Lower leg skin (tissue), 4 donors: Measurements from ENCODE around the gene SDCCAG8. TPM values are rescaled to one million over a fixed set of nuclear protein-coding genes. Genes with fewer than 3 reads are reported as not detected.

Source experiments
- DNase-seq, 2 donors: peaks; one replicate each; pipeline ENCODE4 v3.0.0-alpha.2; 2019; ENCODE audit warnings: low spot score in 2 of 2
- H3K4me3 ChIP-seq: fragments of 200-600 bp; sonication (generic); 2 replicates; pipeline ENCODE4 v1.5.1; 2017; ENCODE audit warnings: mild to moderate bottlenecking, low read depth; ENCODE audit not compliant: poor library complexity, severe bottlenecking
- CTCF ChIP-seq, 3 donors: fragments of 450-650 bp; IDR thresholded peaks; one replicate each; pipeline ENCODE4 v1.5.1; 2016; ENCODE audit warnings: antibody characterized with exemption in 3 of 3, mild to moderate bottlenecking in 3 of 3, moderate library complexity in 2 of 3
- POLR2A ChIP-seq, 2 donors: fragments of 450-650 bp; IDR thresholded peaks; one replicate each; pipeline ENCODE4 v1.6.1; 2016 to 2017; ENCODE audit warnings: antibody characterized with exemption in 2 of 2, mild to moderate bottlenecking in 1 of 2, moderate library complexity in 1 of 2
- WGBS, 2 donors: methylation state at CpG; one replicate each; pipeline ENCODE4 v1.1.5; 2018; 5-methylcytosine and 5-hydroxymethylcytosine counted together
- intact Hi-C: fragments of 100-400 bp; cut with DNase I; formaldehyde crosslinking; loops from one replicate; pipeline ENCODE4 v1.15.0; 2023; ENCODE audit warnings: low total_unique reads
- total RNA-seq, 4 donors: library from RNA; depleted of rRNA; stranded (reverse); fragments of >200 nt; gene quantifications; one replicate each; pipeline ENCODE4 v1.1.0, GENCODE V29; 2016

SDCCAG8 gene
- total RNA-seq, 4 donors from 2014 or later: 20.0 to 53.6 (median 48.9) TPM

- no peak overlapping the region for H3K4me3 ChIP-seq
- intact Hi-C loops: no loop called here
- DNase-seq: no peak
- TF ChIP-seq POLR2A (IDR thresholded peaks at IDR 0.05) (no peak), CTCF (IDR thresholded peaks at IDR 0.05) (no peak)
- 87 to 91% methylated on average over 4 of the region's 4 CpGs for WGBS, 2 donors
These were observed 138.2 kb downstream of the SDCCAG8 start for GRCh38 chr1:243394066-243394465.

- WGBS, 2 donors: 93% methylated on average over 15 of the region's 15 CpGs
- no peak for TF ChIP-seq POLR2A (IDR thresholded peaks at IDR 0.05)
- TF ChIP-seq CTCF (IDR thresholded peaks at IDR 0.05): no peak
These were observed 139.0 kb downstream of the SDCCAG8 start for GRCh38 chr1:243394601-243395464.

GRCh38 chr1:243396424-243396823 lies 140.6 kb downstream of the SDCCAG8 start:
- TF ChIP-seq POLR2A (IDR thresholded peaks at IDR 0.05): no peak
- no peak for TF ChIP-seq CTCF (IDR thresholded peaks at IDR 0.05)
- no peak overlapping the region for H3K4me3 ChIP-seq
- intact Hi-C loops: no loop called here
- no peak for DNase-seq

More at GRCh38 chr1:243394601-243395464, 139.0 kb downstream of the SDCCAG8 start:
- no peak for DNase-seq
- no peak overlapping the region for H3K4me3 ChIP-seq
- intact Hi-C loops: no loop called here

GRCh38 chr1:243396876-243397275 lies 141.0 kb downstream of the SDCCAG8 start:
- WGBS, 2 donors: 89 to 93% methylated on average over 5 of the region's 5 CpGs

GRCh38 chr1:243397613-243398321 lies 141.9 kb downstream of the SDCCAG8 start:
- 79 to 82% methylated on average over 7 of the region's 7 CpGs for WGBS, 2 donors
- intact Hi-C loops: no loop called here
- no peak for DNase-seq
- TF ChIP-seq CTCF (IDR thresholded peaks at IDR 0.05) (no peak), POLR2A (IDR thresholded peaks at IDR 0.05) (no peak)
- H3K4me3 ChIP-seq: no peak overlapping the region

More at GRCh38 chr1:243396876-243397275, 141.0 kb downstream of the SDCCAG8 start:
- no peak overlapping the region for H3K4me3 ChIP-seq
- TF ChIP-seq CTCF (IDR thresholded peaks at IDR 0.05) (no peak), POLR2A (IDR thresholded peaks at IDR 0.05) (no peak)
- DNase-seq: no peak
- intact Hi-C loops: no loop called here
